Testis (tissue), 2 donors: ENCODE measurements around the gene PXMP4.

Experiments used
- POLR2A ChIP-seq: fragments of 450-650 bp; IDR thresholded peaks from one replicate; pipeline ENCODE4 v1.6.1; 2017; ENCODE audit warnings: antibody characterized with exemption, mild to moderate bottlenecking, moderate library complexity
- TF ChIP-seq, protein P1 (sequence below), 3 experiments: fragments of 450-650 bp in 2 of 3; fragments of 200-600 bp in 1 of 3; sonication (generic) in 1 of 3; IDR thresholded peaks; one replicate each; pipeline ENCODE4 v1.5.1; 2016 to 2019; ENCODE audit warnings: antibody characterized with exemption in 3 of 3, mild to moderate bottlenecking in 2 of 3, moderate library complexity in 1 of 3

DNA sequence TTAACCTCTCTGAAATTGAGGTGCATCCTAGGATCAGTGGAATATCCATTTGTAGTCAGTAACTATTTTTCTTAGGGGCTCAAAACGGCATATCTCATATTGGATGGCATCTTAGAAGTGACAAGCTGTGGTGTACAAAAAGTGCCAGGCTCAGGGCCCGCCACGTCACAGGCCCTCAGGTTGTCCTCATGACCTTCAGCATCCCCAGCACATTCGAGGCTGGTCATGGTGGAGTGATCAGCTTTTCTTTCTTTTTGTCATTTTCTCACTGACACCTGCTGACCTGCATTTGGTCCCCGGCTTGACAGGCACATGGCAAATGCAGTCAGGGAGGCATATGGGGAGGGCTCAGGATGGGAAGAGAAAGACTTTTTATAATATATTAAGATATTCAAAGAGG lies 26.8 kb downstream of the PXMP4 start:
- TF ChIP-seq, protein P1, sequence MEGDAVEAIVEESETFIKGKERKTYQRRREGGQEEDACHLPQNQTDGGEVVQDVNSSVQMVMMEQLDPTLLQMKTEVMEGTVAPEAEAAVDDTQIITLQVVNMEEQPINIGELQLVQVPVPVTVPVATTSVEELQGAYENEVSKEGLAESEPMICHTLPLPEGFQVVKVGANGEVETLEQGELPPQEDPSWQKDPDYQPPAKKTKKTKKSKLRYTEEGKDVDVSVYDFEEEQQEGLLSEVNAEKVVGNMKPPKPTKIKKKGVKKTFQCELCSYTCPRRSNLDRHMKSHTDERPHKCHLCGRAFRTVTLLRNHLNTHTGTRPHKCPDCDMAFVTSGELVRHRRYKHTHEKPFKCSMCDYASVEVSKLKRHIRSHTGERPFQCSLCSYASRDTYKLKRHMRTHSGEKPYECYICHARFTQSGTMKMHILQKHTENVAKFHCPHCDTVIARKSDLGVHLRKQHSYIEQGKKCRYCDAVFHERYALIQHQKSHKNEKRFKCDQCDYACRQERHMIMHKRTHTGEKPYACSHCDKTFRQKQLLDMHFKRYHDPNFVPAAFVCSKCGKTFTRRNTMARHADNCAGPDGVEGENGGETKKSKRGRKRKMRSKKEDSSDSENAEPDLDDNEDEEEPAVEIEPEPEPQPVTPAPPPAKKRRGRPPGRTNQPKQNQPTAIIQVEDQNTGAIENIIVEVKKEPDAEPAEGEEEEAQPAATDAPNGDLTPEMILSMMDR (IDR thresholded peaks at IDR 0.05): no peak
- TF ChIP-seq POLR2A: no peak
